Transverse colon (tissue), 4 donors: ENCODE data around the gene CAPN1. TPM values are rescaled to one million over a fixed set of nuclear protein-coding genes. Genes with fewer than 3 reads are reported as not detected.
A peak's percentile ranks its signal among the peaks of the same experiment; 100 is the strongest.

Experiments used
- DNase-seq: peaks from one replicate; pipeline ENCODE4 v3.0.0-alpha.2; 2019
- H3K27ac ChIP-seq, 4 donors: fragments of 200-600 bp; sonication (generic); 2 replicates each; pipeline ENCODE4 v1.5.1; 2016 to 2018; ENCODE audit warnings: inconsistent platforms in 4 of 4
- H3K27me3 ChIP-seq: fragments of 200-600 bp; sonication (generic); 2 replicates; pipeline ENCODE4 v1.5.1; 2017; ENCODE audit warnings: inconsistent platforms
- H3K36me3 ChIP-seq, 4 donors: fragments of 200-600 bp; sonication (generic); 2 replicates each; pipeline ENCODE4 v1.5.1; 2017 to 2019; ENCODE audit warnings: inconsistent platforms in 4 of 4
- H3K4me1 ChIP-seq, 4 donors: fragments of 200-600 bp; sonication (generic); 2 replicates each; pipeline ENCODE4 v1.5.1; 2017 to 2020; ENCODE audit warnings: inconsistent platforms in 4 of 4
- H3K4me3 ChIP-seq, 4 donors: fragments of 200-600 bp; sonication (generic); 1 replicate in 1 of 4; 2 replicates in 3 of 4; pipeline versions ENCODE4 v1.5.1 to v1.6.1; 2017 to 2019; ENCODE audit warnings: inconsistent platforms in 4 of 4
- H3K9me3 ChIP-seq, 2 donors: fragments of 200-600 bp; sonication (generic); 2 replicates each; pipeline ENCODE4 v1.5.1; 2017 to 2019; ENCODE audit warnings: inconsistent platforms in 2 of 2
- EP300 ChIP-seq: sonication (generic); formaldehyde crosslinking; IDR thresholded peaks from one replicate; pipeline ENCODE4 v1.6.1; 2017; ENCODE audit warnings: antibody characterized with exemption, low read depth
- POLR2A ChIP-seq: fragments of 450-650 bp; IDR thresholded peaks from one replicate; pipeline ENCODE4 v1.6.1; 2016; ENCODE audit warnings: antibody characterized with exemption, mild to moderate bottlenecking, moderate library complexity
- POLR2AphosphoS5 ChIP-seq, 3 donors: sonication (generic); formaldehyde crosslinking; IDR thresholded peaks; one replicate each; pipeline ENCODE4 v1.6.1; 2016; ENCODE audit warnings: antibody characterized with exemption in 3 of 3
- WGBS, 2 donors: methylation state at CpG; one replicate each; pipeline ENCODE4 v1.1.5; 2018; ENCODE audit warnings: low coverage in 1 of 2; 5-methylcytosine and 5-hydroxymethylcytosine counted together
- in situ Hi-C, 4 donors: fragments of 200-750 bp; cut with MboI; loops; one replicate each; pipeline versions ENCODE4 v1.15.0 to v1.15.1; 2017; ENCODE audit warnings: low sequenced_read_pairs in 3 of 4, low pct_ligation_motif_present in 1 of 4, low pct_unique_long_range_greater_than_20kb in 1 of 4
- intact Hi-C: fragments of 100-400 bp; cut with DNase I; formaldehyde crosslinking; loops from one replicate; pipeline ENCODE4 v1.15.1; 2023; ENCODE audit warnings: low total_unique reads
- total RNA-seq, 4 donors: library from RNA; depleted of rRNA; stranded (reverse); fragments of >200 nt; gene quantifications; one replicate each; pipeline ENCODE4 v1.1.0, GENCODE V29; 2016
- TF ChIP-seq, protein P1 (sequence below), 5 experiments: fragments of 200-600 bp in 3 of 5; fragments of 450-650 bp in 2 of 5; sonication (generic) in 3 of 5; IDR thresholded peaks; 1 replicate in 2 of 5; 2 replicates in 3 of 5; pipeline ENCODE4 v1.5.1; 2016 to 2017; ENCODE audit warnings: antibody characterized with exemption in 5 of 5, inconsistent platforms in 3 of 5, mild to moderate bottlenecking in 2 of 5, moderate library complexity in 1 of 5

Gene CAPN1
- total RNA-seq, 4 donors from 2014 or later = 211 to 1,179 (median 376) TPM

DNA sequence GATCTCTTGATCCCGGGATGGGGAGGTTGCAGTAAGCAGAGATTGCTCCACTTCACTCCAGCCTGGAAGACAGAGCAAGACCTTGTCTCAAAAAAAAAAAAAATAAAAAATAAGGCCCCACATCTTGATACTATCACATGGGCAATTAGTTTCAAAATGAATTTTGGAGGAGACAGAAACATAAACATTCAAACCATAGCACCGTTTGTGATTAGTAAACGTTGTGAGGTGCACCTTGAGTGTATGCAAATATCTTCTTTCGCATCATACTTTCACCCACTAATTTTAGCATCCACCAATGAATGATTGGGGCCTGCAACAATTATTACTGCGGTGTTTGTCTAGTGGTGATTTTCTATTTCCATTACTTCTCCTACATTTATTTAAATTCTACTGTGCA is 22.7 kb upstream of the CAPN1 start:
- TF ChIP-seq, protein P1, sequence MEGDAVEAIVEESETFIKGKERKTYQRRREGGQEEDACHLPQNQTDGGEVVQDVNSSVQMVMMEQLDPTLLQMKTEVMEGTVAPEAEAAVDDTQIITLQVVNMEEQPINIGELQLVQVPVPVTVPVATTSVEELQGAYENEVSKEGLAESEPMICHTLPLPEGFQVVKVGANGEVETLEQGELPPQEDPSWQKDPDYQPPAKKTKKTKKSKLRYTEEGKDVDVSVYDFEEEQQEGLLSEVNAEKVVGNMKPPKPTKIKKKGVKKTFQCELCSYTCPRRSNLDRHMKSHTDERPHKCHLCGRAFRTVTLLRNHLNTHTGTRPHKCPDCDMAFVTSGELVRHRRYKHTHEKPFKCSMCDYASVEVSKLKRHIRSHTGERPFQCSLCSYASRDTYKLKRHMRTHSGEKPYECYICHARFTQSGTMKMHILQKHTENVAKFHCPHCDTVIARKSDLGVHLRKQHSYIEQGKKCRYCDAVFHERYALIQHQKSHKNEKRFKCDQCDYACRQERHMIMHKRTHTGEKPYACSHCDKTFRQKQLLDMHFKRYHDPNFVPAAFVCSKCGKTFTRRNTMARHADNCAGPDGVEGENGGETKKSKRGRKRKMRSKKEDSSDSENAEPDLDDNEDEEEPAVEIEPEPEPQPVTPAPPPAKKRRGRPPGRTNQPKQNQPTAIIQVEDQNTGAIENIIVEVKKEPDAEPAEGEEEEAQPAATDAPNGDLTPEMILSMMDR (IDR thresholded peaks at IDR 0.05) = no peak
- TF ChIP-seq POLR2AphosphoS5 (IDR thresholded peaks at IDR 0.05) = no peak
- no peak for TF ChIP-seq POLR2A
- TF ChIP-seq EP300 = no peak
- WGBS, 2 donors = 61 to 64% methylated on average over 5 of the region's 5 CpGs
- Histone ChIP-seq H3K4me3 (no peak overlapping the region), H3K9me3 (no peaks in the 10 kb centered on the region), H3K36me3 (no peaks in the 10 kb centered on the region), H3K27me3 (no peaks in the 10 kb centered on the region), H3K4me1 (no peaks in the 10 kb centered on the region), H3K27ac (no peak overlapping the region)
- DNase-seq = no peak
- intact Hi-C loops = no loop called here
- in situ Hi-C loops = no loop called here

DNA sequence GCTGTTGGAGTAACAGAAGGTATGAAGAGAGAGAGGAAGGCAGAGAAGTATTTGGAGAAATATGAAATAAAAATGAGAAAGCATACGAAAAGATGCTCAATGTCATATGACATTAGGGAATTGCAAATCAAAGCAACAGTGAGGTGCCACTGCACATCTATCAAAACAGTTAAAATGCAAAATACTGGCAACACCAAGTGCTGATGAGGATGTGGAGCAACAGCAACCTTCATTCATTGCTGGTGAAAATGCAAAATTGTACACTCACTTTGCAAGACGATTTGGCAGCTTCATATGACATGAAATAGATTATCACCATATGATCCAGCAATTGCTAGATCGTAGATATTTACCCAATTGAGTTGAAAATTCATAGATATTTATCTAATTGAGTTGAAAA is 21.1 kb upstream of the CAPN1 start:
- Histone ChIP-seq H3K9me3 (no peaks in the 10 kb centered on the region), H3K4me3 (no peak overlapping the region), H3K27ac (no peak overlapping the region), H3K27me3 (no peaks in the 10 kb centered on the region), H3K36me3 (no peaks in the 10 kb centered on the region), H3K4me1 (peaks cover 0 to 5% (median 0%) of the 10 kb centered on the region in 4 donors)
- intact Hi-C loops = no loop called here
- no peak for DNase-seq
- TF ChIP-seq POLR2AphosphoS5 (IDR thresholded peaks at IDR 0.05) = no peak
- no peak for TF ChIP-seq POLR2A
- no peak for TF ChIP-seq EP300
- TF ChIP-seq, protein P1 (IDR thresholded peaks at IDR 0.05) = no peak
- 46 to 81% methylated on average over 3 of the region's 3 CpGs for WGBS, 2 donors
- in situ Hi-C loops = loop anchor here in 1 of 4 donors (5.0 kb wide), 1 partner anchor 92 kb away; no protein-coding TSS in a partner anchor

DNA sequence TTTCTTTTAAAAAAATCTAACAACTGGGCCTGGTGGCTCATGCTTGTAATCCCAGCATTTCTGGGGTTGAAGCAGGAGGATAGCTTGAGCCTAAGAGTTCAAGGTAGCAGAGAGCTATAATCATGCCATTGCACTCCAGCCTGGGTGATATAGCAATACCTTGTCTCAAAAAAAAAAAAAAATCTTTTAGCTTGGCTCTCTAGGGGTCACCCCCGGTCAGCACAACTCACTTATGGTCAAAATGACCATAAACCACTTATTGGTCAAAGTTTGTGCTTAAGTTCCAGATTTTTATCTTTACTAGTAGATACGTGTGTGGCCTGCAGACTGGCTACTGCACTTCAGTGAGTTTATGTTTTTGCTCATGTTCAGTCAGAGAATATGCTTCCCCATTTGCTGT is 18.0 kb upstream of the CAPN1 start:
- Histone ChIP-seq H3K36me3 (no peaks in the 10 kb centered on the region), H3K4me3 (no peak overlapping the region), H3K27me3 (no peaks in the 10 kb centered on the region), H3K27ac (no peak overlapping the region), H3K4me1 (peaks cover 0 to 9% (median 0%) of the 10 kb centered on the region in 4 donors), H3K9me3 (no peaks in the 10 kb centered on the region)
- intact Hi-C loops (no loop called here), in situ Hi-C loops (loop anchor here in 1 of 4 donors (5.0 kb wide), 1 partner anchor 89 kb away; no protein-coding TSS in a partner anchor)
- DNase-seq = no peak
- TF ChIP-seq POLR2AphosphoS5 (IDR thresholded peaks at IDR 0.05) (no peak), EP300 (no peak), POLR2A (no peak)
- TF ChIP-seq, protein P1 (IDR thresholded peaks at IDR 0.05) = no peak
- WGBS, 2 donors = 69 to 75% methylated on average over 2 of the region's 2 CpGs

DNA sequence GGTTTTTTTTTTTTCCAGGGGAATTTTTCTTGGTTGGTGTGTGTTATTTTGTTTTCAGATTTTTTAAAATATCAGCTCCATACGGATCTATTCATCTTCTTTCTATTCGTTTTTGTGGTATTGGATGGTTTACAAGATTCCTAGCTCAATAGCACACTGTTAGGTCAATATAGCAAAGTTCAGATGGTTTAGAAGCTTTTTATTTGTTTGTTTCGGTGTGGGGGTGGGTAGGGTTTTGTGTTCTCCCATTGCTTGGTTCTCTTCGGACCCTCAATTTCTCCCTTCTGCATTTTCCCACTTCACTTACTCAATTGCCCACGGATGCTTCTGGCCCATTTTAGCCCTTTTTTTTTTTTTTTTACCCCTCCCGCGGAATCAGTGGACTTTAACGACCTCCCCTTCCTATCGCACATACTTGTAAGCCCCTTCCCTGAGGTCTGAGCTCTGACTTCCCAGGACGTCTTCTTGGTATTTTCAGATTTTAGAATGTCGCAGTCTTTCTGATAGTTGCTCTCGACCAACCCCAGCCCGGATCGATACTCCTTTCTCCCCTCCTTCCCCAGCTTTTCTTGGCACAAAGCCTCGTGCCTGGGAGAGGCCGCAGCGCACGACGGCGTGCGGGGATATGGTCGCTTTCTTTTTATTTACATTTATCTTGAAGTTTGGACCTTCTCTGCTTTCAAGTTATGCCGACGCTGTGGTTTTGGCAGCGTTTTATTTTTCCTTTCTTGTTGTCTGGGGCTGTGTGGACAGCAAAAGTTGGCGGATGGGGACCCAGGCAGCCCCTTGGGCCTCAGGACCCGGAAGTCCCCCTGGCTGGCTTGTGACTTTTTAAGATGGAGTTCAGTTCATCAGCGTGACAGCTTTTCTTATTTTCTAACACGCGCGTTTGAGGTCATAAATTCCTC is 16.1 kb upstream of the CAPN1 start:
- no peaks in the 10 kb centered on the region for H3K9me3 ChIP-seq
- 37 to 38% methylated on average over 15 to 31 of the region's 31 CpGs for WGBS, 2 donors
- peaks cover 0 to 9% (median 0%) of the 10 kb centered on the region in 4 donors for H3K4me1 ChIP-seq
- intact Hi-C loops (no loop called here), in situ Hi-C loops (no loop called here)
- peak; percentile 60 for DNase-seq
- H3K27me3 ChIP-seq = no peaks in the 10 kb centered on the region
- peak overlapping the region; percentile 48 to 77 (median 70) for H3K27ac ChIP-seq
- H3K4me3 ChIP-seq = peak overlapping the region in 2 of 4 donors; percentile 30 to 47
- TF ChIP-seq, protein P1 (IDR thresholded peaks at IDR 0.05) = no peak
- TF ChIP-seq EP300 = no peak
- TF ChIP-seq POLR2AphosphoS5 (IDR thresholded peaks at IDR 0.05) = no peak
- TF ChIP-seq POLR2A = no peak
- H3K36me3 ChIP-seq = no peaks in the 10 kb centered on the region
